Ovary (tissue), 10 donors: ENCODE results near the gene PDLIM7. TPM values are rescaled to one million over a fixed set of nuclear protein-coding genes. Genes with fewer than 3 reads are reported as not detected.

ENCODE experiments used
- DNase-seq, 5 donors: peaks; one replicate each; pipeline ENCODE4 v3.0.0-alpha.2; 2019 to 2020
- H3K27ac ChIP-seq, 2 donors: fragments of 200-600 bp; one replicate each; pipeline versions ENCODE4 v1.5.1 to v1.8.0; 2019 to 2022
- H3K27me3 ChIP-seq: fragments of 200-600 bp; one replicate; pipeline ENCODE4 v1.8.0; 2022
- H3K36me3 ChIP-seq: fragments of 200-600 bp; sonication (generic); one replicate; pipeline ENCODE4 v1.5.1; 2019
- H3K4me1 ChIP-seq: one replicate; pipeline ENCODE4 v1.8.1; 2013; ENCODE audit warnings: mild to moderate bottlenecking, moderate library complexity; ENCODE audit not compliant: insufficient read depth
- H3K4me3 ChIP-seq: fragments of 200-600 bp; sonication (generic); one replicate; pipeline ENCODE4 v1.5.1; 2017
- H3K9me3 ChIP-seq, 2 donors: fragments of 200-600 bp in 1 of 2; sonication (generic) in 1 of 2; one replicate each; pipeline versions ENCODE4 v1.5.1 to v1.8.1; 2013 to 2019; ENCODE audit warnings: mild to moderate bottlenecking in 1 of 2, moderate library complexity in 1 of 2
- EP300 ChIP-seq: sonication (generic); formaldehyde crosslinking; IDR thresholded peaks from one replicate; pipeline ENCODE4 v1.6.1; 2017; ENCODE audit warnings: antibody characterized with exemption
- POLR2A ChIP-seq: fragments of 450-650 bp; IDR thresholded peaks from one replicate; pipeline ENCODE4 v1.6.1; 2017; ENCODE audit warnings: antibody characterized with exemption, mild to moderate bottlenecking, moderate library complexity
- WGBS, 3 donors: extraction: QIAGEN DNeasy Blood & Tissue Kit in 1 of 3; methylation state at CpG; one replicate each; pipeline versions ENCODE4 v1.1.5 to v1.1.7; 2013 to 2017; 5-methylcytosine and 5-hydroxymethylcytosine counted together
- intact Hi-C, 4 donors: fragments of 100-400 bp; cut with DNase I; formaldehyde crosslinking; loops; one replicate each; pipeline versions ENCODE4 v1.11.0 to v1.15.1; 2022 to 2023
- long read RNA-seq, 3 donors: library from polyadenylated mRNA in 2 of 3; unstranded in 2 of 3; transcript quantifications; one replicate each; pipeline ENCODE4 v2.0.0 and lab custom pipeline, GENCODE V29; 2021 to 2026
- polyA plus RNA-seq, 2 donors: library from polyadenylated mRNA; stranded (reverse); fragments of 200-250 nt in 1 of 2; fragments of 350-450 nt in 1 of 2; fragmentation: Illumina TruSeq in 1 of 2; extraction: RNeasy Lipid Tissue Mini Kit (QIAGEN cat#74804) in 1 of 2; gene quantifications; one replicate each; pipeline ENCODE4 v1.2.3, GENCODE V29; 2013 to 2014
- total RNA-seq, 7 donors: library from RNA; depleted of rRNA in 2 of 7; stranded (reverse); fragments of >200 nt in 2 of 7; fragmentation: NEBNext Ultra II Directional in 3 of 7; extraction: Animal tissue kit (Norgen Biotek cat#: 25700) in 3 of 7; gene quantifications; one replicate each; pipeline versions ENCODE4 v1.1.0 to v1.2.4, GENCODE V29; 2016 to 2023
- TF ChIP-seq, protein P1 (sequence below), 3 donors: fragments of 450-650 bp in 2 of 3; fragments of 200-600 bp in 1 of 3; IDR thresholded peaks; one replicate each; pipeline versions ENCODE4 v1.5.1 to v1.8.0; 2016 to 2022; ENCODE audit warnings: antibody characterized with exemption in 3 of 3, mild to moderate bottlenecking in 1 of 3
- donor health status: DM: no; HTN: no; CAD: no; lungs with moderate emphysema.
- donor health status: DM: no; HTN: no; CAD: no.
- donor health status: Bipolar disorder and iron deficiency.
- donor health status: DM: yes; HTN: yes; CAD: no.
- donor health status: DM: no; HTN: no; CAD: no.
- donor health status: DM: yes; HTN: yes; CAD: no.

The PDLIM7 gene
- 100 to 1,000 TPM in 4 of 7 donors, 10 to 100 TPM in 3; 32.7 to 243 (median 151) TPM for total RNA-seq
- polyA plus RNA-seq: 10 to 100 TPM; 25.7 to 83.3 TPM
- long read RNA-seq, donor 1, transcript PDLIM7-201 (8 exons, 977 nt): minor isoform, 9 of 1,259 reads
- long read RNA-seq, donor 1, transcript PDLIM7-202 (13 exons, 1,689 nt): major isoform, 695 of 1,259 reads
- long read RNA-seq, donor 1, partial matches to known transcripts: 321 of 1,259 reads
- long read RNA-seq, donor 1, other reads (novel, unspliced or antisense): 226 of 1,259 reads
- long read RNA-seq, donor 2, transcript PDLIM7-202 (13 exons, 1,689 nt): major isoform, 15 of 27 reads
- long read RNA-seq, donor 2, partial matches to known transcripts: 5 of 27 reads
- long read RNA-seq, donor 2, other reads (novel, unspliced or antisense): 0 of 27 reads
- long read RNA-seq, donor 3, transcript PDLIM7-202 (13 exons, 1,689 nt): major isoform, 238 of 513 reads
- long read RNA-seq, donor 3, transcript PDLIM7-201 (8 exons, 977 nt): minor isoform, 7 of 513 reads
- long read RNA-seq, donor 3, partial matches to known transcripts: 143 of 513 reads
- long read RNA-seq, donor 3, other reads (novel, unspliced or antisense): 120 of 513 reads

DNA sequence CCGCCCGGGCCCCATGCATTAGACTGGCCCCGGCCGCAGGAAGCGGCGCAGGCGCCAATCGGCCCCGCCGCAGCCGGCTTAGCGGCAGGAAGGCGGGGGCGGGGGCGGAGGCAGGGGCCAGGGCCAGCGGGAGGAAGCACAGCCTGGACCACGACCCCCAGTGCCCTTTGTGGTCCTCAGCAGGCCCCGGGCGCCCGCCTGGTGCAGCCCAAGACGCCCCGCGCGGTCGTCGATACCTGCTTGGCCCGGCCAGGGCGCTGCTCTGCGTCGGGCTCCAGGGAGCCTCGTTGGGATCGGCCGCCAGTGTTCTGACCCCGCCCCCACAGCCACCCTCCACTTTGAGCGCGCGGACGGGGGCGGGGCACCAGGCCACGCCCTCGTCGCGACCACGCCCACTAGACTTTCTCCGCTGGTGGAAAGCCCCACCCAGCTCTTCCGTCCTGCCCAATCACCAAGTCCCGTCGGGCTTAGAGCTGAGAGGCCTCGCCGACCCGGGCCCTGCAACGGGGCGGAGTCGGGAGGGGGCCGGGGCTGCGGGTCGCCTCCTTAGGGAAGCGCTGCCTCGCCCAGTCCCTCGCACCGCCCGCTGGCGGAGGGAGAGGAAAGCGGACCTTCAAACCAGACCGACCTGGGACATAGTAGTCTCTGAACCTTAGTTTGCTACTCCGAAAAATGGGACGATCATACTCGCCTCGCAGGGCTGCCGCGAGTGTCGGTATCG is at the start of gene PDLIM7:
PDLIM7 (minus strand) TSS at position 313 of the 721 bp plus-strand sequence. CDS start 1,092 bp downstream, outside the sequence.
- Histone ChIP-seq H3K4me1 (peaks cover 13% of the 10 kb centered on the region), H3K4me3 (peak within 1 kb of the TSS; percentile 63), H3K9me3 (no peaks in the 10 kb centered on the region), H3K27me3 (no peaks in the 10 kb centered on the region), H3K36me3 (no peaks in the 10 kb centered on the region), H3K27ac (peak within 1 kb of the TSS; percentile 62 to 65)
- TF ChIP-seq EP300 (no peak), POLR2A (peak; percentile 90)
- TF ChIP-seq, protein P1, sequence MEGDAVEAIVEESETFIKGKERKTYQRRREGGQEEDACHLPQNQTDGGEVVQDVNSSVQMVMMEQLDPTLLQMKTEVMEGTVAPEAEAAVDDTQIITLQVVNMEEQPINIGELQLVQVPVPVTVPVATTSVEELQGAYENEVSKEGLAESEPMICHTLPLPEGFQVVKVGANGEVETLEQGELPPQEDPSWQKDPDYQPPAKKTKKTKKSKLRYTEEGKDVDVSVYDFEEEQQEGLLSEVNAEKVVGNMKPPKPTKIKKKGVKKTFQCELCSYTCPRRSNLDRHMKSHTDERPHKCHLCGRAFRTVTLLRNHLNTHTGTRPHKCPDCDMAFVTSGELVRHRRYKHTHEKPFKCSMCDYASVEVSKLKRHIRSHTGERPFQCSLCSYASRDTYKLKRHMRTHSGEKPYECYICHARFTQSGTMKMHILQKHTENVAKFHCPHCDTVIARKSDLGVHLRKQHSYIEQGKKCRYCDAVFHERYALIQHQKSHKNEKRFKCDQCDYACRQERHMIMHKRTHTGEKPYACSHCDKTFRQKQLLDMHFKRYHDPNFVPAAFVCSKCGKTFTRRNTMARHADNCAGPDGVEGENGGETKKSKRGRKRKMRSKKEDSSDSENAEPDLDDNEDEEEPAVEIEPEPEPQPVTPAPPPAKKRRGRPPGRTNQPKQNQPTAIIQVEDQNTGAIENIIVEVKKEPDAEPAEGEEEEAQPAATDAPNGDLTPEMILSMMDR (IDR thresholded peaks at IDR 0.05): peak in 1 of 3 donors; percentile 14
- WGBS, 3 donors: 0 to 1% (median 1%) methylated on average over 26 to 73 of the region's 73 CpGs
- intact Hi-C loops: loop anchor here in 2 of 4 donors (2.0 to 10.0 kb wide), 4 partner anchors 41 to 383 kb away; partner anchors contain the start of gene PFN3 (in 1 of the 2)
- DNase-seq: peak; percentile 94 to 98 (median 97)

DNA sequence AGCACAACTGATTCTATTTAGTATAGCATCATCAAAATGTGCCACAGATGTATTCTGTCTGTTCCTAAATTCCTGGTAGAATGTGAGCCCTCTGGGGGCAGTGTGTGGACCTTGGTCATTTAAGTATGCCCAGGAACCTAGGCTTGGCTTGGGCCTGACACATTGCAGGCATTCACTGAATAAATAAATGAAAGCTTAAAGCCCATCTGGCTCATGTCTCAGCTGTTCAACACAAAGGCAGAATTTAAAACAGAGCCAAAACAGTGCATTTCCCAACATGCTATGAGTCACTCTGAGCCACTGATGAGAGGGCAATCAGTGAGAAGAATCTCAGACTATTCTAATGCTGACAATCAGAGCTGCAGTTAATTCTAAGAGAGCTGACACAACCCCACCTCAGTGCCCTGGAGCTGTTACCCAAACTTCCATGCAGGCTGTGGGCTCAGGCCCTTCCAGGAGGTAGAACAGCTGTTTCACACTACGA is 48.9 kb upstream of the PDLIM7 start:
- Histone ChIP-seq H3K36me3 (no peaks in the 10 kb centered on the region), H3K9me3 (no peaks in the 10 kb centered on the region), H3K4me3 (no peak overlapping the region), H3K4me1 (peaks cover 6% of the 10 kb centered on the region), H3K27ac (peak overlapping the region in 1 of 2 donors; percentile 2), H3K27me3 (no peaks in the 10 kb centered on the region)
- intact Hi-C loops: no loop called here
- TF ChIP-seq, protein P1 (IDR thresholded peaks at IDR 0.05): no peak
- TF ChIP-seq EP300 (no peak), POLR2A (no peak)
- WGBS, 3 donors: 17 to 28% (median 27%) methylated on average over 1 of the region's 1 CpG
- peak in 2 of 5 donors; percentile 36 to 60 for DNase-seq

GRCh38 chr5:177545487-177546257 is 48.3 kb upstream of the PDLIM7 start:
- H3K4me1 ChIP-seq: peaks cover 6% of the 10 kb centered on the region
- DNase-seq: peak in 3 of 5 donors; percentile 61 to 87 (median 63)

More at GRCh38 chr5:177545487-177546257, 48.3 kb upstream of the PDLIM7 start:
- no peak overlapping the region for H3K4me3 ChIP-seq
- H3K27ac ChIP-seq: peak overlapping the region in 1 of 2 donors; percentile 2
- 45 to 66% (median 60%) methylated on average over 4 of the region's 4 CpGs for WGBS, 3 donors
- H3K27me3 ChIP-seq: no peaks in the 10 kb centered on the region
- no peaks in the 10 kb centered on the region for H3K36me3 ChIP-seq
- H3K9me3 ChIP-seq: no peaks in the 10 kb centered on the region
- TF ChIP-seq, protein P1 (IDR thresholded peaks at IDR 0.05): no peak
- TF ChIP-seq POLR2A (no peak), EP300 (peak; percentile 68)
- intact Hi-C loops: no loop called here
